8988T (cell line): ENCODE measurements around the gene TARP.
"Not testable (repeated sequence)": the region's sequence is repeated elsewhere in the genome, so short reads cannot be mapped to it uniquely, and the experiment has no call there.

Experiments
- DNase-seq: peaks from one replicate; pipeline ENCODE4 v3.0.0; 2011

TARP gene

GRCh38 chr7:38259157-38259556 is 14.3 kb downstream of the TARP start:
- not testable (repeated sequence) for DNase-seq

GRCh38 chr7:38257350-38257677 is 16.1 kb downstream of the TARP start:
- no peak for DNase-seq

- not testable (repeated sequence) for DNase-seq
Observed at GRCh38 chr7:38249849-38250248, 23.6 kb downstream of the TARP start.

- no peak for DNase-seq
Observed at GRCh38 chr7:38248069-38248567, 25.3 kb downstream of the TARP start.

- no peak for DNase-seq
Observed at GRCh38 chr7:38245409-38245977, 27.9 kb downstream of the TARP start.

- DNase-seq = no peak
Observed at GRCh38 chr7:38244516-38244915, 28.9 kb downstream of the TARP start.

- not testable (repeated sequence) for DNase-seq
Observed at GRCh38 chr7:38243345-38243744, 30.1 kb downstream of the TARP start.

- DNase-seq = no peak
Observed at GRCh38 chr7:38242814-38243213, 30.6 kb downstream of the TARP start.

- no peak for DNase-seq
Observed at GRCh38 chr7:38241071-38241470, 32.4 kb downstream of the TARP start.

- DNase-seq = not testable (repeated sequence)
Observed at GRCh38 chr7:38239129-38239528, 34.3 kb downstream of the TARP start.

- DNase-seq = no peak
Observed at GRCh38 chr7:38235606-38236005, 37.8 kb downstream of the TARP start.

- DNase-seq = not testable (repeated sequence)
Observed at GRCh38 chr7:38234759-38235158, 38.7 kb downstream of the TARP start.

GRCh38 chr7:38232502-38233366 is 40.7 kb downstream of the TARP start:
- DNase-seq = no peak

GRCh38 chr7:38229884-38230642 is 43.4 kb downstream of the TARP start:
- DNase-seq = no peak

- no peak for DNase-seq
Observed at GRCh38 chr7:38229386-38229785, 44.0 kb downstream of the TARP start.

GRCh38 chr7:38224392-38224791 is 49.0 kb downstream of the TARP start:
- no peak for DNase-seq

- DNase-seq = no peak
Observed at GRCh38 chr7:38223306-38223705, 50.1 kb downstream of the TARP start.

- no peak for DNase-seq
Observed at GRCh38 chr7:38222481-38223096, 50.8 kb downstream of the TARP start.

GRCh38 chr7:38220452-38220851 is 53.0 kb downstream of the TARP start:
- DNase-seq = no peak

GRCh38 chr7:38217672-38218071 is 55.8 kb downstream of the TARP start:
- no peak for DNase-seq

GRCh38 chr7:38215735-38216670 is 57.4 kb downstream of the TARP start:
- peak; percentile 26 for DNase-seq

- DNase-seq = no peak
Observed at GRCh38 chr7:38215115-38215514, 58.3 kb downstream of the TARP start.
